ENCODE data around the gene DOCK1. TPM values are rescaled to one million over a fixed set of nuclear protein-coding genes. Genes with fewer than 3 reads are reported as not detected.

DOCK1 gene
- total RNA-seq, 1 donor from 2014 or later: 69.3 TPM

- no peak for DNase-seq (ENCODE audit: low read depth in 2 of 2)
Observed at GRCh38 chr10:127452568-127452967, 547.3 kb downstream of the DOCK1 start.

- no peak for DNase-seq (ENCODE audit: low read depth in 2 of 2)
Observed at GRCh38 chr10:127453706-127454105, 548.5 kb downstream of the DOCK1 start.

GRCh38 chr10:127456122-127456521 lies 550.9 kb downstream of the DOCK1 start:
- no peak for DNase-seq (ENCODE audit: low read depth in 2 of 2)

GRCh38 chr10:127458016-127458810 lies 553.0 kb downstream of the DOCK1 start:
- DNase-seq (ENCODE audit: low read depth in 2 of 2): no peak

DNA sequence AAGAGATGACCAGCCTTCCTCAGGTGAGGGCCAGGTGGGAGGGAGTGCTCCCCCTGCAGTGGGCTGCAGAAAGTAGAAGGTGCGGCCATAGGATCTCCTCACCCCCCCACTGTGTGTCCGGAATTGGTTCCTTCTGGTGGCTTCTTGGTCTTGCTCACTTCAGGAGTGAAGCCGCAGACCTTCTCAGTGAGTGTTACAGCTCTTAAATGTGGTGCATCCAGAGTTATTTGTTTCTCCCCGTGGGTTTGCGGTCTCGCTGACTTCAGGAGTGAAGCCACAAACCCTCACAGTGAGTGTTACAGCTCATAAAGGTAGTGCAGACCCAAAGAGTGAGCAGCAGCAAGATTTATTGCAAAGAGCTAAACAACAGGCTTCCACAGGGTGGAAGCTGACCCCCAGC lies 553.6 kb downstream of the DOCK1 start:
- DNase-seq (ENCODE audit: low read depth in 2 of 2): no peak

GRCh38 chr10:127459918-127460317 lies 554.7 kb downstream of the DOCK1 start:
- DNase-seq (ENCODE audit: low read depth in 2 of 2): no peak

- DNase-seq (ENCODE audit: low read depth in 2 of 2): no peak
Observed at GRCh38 chr10:127462643-127463295, 557.5 kb downstream of the DOCK1 start.

- DNase-seq (ENCODE audit: low read depth in 2 of 2): no peak
Observed at GRCh38 chr10:127463548-127463947, 558.3 kb downstream of the DOCK1 start.

DNA sequence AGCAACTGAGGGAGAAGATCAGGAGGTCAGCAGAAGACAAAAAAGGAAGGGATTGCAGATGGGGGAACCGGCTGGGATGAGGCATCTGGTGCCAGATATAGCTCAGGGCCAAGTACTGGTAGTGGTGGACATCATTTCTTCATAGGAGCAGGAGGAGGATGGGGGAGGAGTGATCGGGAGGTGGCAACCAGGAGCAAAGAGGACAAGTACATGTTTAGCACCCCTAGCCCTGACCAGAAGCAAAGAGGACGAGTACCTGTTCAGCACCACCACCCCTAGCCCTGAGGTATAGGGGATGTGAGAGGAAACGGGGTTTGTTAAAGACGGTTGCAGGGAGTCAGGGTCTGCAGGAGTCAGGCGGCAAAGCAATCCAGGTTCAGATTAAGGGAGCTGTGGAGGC lies 559.3 kb downstream of the DOCK1 start:
- no peak for DNase-seq (ENCODE audit: low read depth in 2 of 2)

GRCh38 chr10:127467811-127468210 lies 562.6 kb downstream of the DOCK1 start:
- no peak for DNase-seq (ENCODE audit: low read depth in 2 of 2)

DNA sequence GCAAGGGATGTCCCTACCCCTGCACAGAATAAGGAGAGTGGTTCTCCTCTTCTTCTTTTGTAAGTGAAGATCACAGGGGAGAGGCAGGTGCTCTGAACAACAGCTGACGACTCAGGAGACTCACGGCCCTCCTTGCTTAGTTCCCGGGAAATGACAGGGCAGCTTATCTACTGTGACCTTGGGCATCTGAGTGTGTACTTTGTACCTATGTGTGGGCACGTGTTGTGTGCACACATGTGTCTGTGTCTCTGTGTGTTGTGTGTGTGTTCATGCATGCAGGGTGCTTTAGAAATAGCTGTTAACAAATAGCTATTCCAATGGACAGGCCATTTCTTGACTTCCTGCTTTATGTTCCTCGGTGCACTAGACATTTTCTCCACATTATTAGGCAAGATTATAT lies 563.4 kb downstream of the DOCK1 start:
- DNase-seq (ENCODE audit: low read depth in 2 of 2): no peak

- DNase-seq (ENCODE audit: low read depth in 2 of 2): no peak
Observed at GRCh38 chr10:127470911-127471310, 565.7 kb downstream of the DOCK1 start.

GRCh38 chr10:127472976-127473375 lies 567.7 kb downstream of the DOCK1 start:
- DNase-seq (ENCODE audit: low read depth in 2 of 2): no peak

GRCh38 chr10:127474501-127474900 lies 569.3 kb downstream of the DOCK1 start:
- DNase-seq (ENCODE audit: low read depth in 2 of 2): no peak

DNA sequence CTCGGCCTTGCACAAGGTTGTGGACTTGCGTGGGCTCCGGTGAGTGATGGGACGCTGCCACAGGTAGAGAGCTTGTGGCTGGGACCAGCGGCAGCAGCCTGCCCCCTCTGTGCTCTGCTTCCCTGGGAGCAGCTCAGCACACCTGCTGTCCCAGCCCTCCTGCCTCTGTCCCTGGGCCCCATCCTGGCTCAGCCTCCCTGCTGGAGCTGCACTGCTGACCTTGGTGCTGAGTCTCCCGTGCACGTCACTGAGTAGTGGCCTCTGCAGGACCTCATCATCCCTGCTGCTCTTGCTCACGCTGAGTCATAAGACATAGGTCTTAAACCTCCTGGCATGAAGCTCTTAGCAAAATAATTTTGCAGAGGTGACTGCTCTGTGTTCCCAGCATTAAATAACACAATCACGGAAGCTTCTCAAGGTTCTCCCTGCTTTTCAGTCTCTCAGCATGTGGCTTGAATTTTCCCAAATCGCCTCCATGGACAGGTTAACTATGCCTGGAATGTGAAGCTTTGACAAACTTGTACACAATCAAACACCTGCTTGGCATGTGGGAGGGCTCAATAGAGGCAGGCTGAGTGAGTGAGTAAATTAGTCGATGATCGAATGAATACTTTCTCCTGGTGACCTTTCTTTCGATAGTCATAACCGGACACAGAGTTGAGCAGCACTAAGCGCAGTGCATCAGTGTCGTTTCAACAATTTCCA lies 580.1 kb downstream of the DOCK1 start:
- DNase-seq (ENCODE audit: low read depth in 2 of 2): no peak

DNA sequence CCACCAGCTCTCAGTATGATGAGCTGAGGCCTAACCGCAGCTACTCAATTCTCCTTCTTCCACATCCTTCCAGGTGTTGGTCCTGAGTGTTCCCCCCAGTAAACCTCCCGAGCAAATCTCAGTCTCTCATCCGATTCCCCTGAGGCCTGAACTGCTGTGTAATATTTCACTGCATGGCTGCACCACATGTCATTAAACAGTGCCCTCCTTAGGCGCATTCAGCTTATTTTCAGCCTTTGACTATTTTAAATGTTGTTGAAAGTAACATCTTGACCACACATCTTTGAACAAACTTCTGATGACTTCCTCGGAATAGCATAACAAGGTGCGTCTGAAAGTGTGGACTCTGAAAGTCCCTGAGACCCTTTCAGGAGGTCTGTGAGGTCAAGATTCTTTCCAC lies 581.1 kb downstream of the DOCK1 start:
- no peak for DNase-seq (ENCODE audit: low read depth in 2 of 2)

- peak in 1 of 2 donors; percentile 7 for DNase-seq (ENCODE audit: low read depth in 2 of 2)
Observed at GRCh38 chr10:127492607-127493250, 587.5 kb downstream of the DOCK1 start.

DNA sequence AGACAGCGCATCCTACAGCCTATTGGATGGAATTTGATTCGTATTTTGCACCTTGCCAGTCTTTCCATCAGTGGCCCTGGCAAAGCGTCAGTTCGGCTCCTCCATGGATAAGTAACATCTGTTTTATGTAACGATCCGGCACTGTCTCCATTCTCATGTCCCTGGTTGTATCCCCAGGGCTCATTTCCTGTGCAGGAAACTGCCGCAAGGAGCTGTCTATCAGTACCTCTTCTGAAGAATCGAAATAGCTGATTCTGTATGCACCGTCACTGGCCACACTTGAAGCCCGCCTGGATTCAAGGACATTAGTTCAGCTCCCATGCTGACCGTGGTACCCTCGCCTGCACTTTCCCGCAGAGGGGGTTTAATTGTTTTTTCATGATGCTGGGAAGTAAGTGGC lies 590.8 kb downstream of the DOCK1 start:
- no peak for DNase-seq (ENCODE audit: low read depth in 2 of 2)

- no peak for DNase-seq (ENCODE audit: low read depth in 2 of 2)
Observed at GRCh38 chr10:127497685-127498084, 592.5 kb downstream of the DOCK1 start.

GRCh38 chr10:127498087-127498486 lies 592.9 kb downstream of the DOCK1 start:
- no peak for DNase-seq (ENCODE audit: low read depth in 2 of 2)

GRCh38 chr10:127500127-127500526 lies 594.9 kb downstream of the DOCK1 start:
- DNase-seq (ENCODE audit: low read depth in 2 of 2): no peak
